Colonic mucosa (tissue), 4 donors: ENCODE measurements around the gene TRIM65. TPM values are rescaled to one million over a fixed set of nuclear protein-coding genes. Genes with fewer than 3 reads are reported as not detected.

Experiments
- DNase-seq: peaks from one replicate; pipeline ENCODE4 v3.0.0-alpha.2; 2020
- H3K27ac ChIP-seq: fragments of 200-600 bp; one replicate; pipeline ENCODE4 v1.8.0; 2021
- H3K27me3 ChIP-seq: fragments of 200-600 bp; one replicate; pipeline ENCODE4 v1.8.0; 2021
- H3K36me3 ChIP-seq: fragments of 200-600 bp; one replicate; pipeline ENCODE4 v1.8.0; 2021
- H3K4me1 ChIP-seq: fragments of 200-600 bp; one replicate; pipeline ENCODE4 v1.8.0; 2021; ENCODE audit warnings: mild to moderate bottlenecking
- H3K4me3 ChIP-seq: fragments of 200-600 bp; one replicate; pipeline ENCODE4 v1.8.0; 2021
- H3K9ac ChIP-seq, 2 donors: one replicate each; pipeline ENCODE4 v1.7.0; 2013; ENCODE audit warnings: control low read depth in 2 of 2, low read depth in 2 of 2, low read length in 2 of 2
- H3K9me3 ChIP-seq: fragments of 200-600 bp; one replicate; pipeline ENCODE4 v1.8.0; 2021
- intact Hi-C: fragments of 100-400 bp; cut with DNase I; formaldehyde crosslinking; loops from one replicate; pipeline ENCODE4 v1.14.1; 2022
- total RNA-seq, 2 donors: library from RNA; stranded (reverse); fragmentation: NEBNext Ultra II Directional in 1 of 2; extraction: Animal tissue kit (Norgen Biotek cat#: 25700) in 1 of 2; gene quantifications; one replicate each; pipeline ENCODE4 v1.2.1, GENCODE V29; 2021
- TF ChIP-seq, protein P1 (sequence below): fragments of 200-600 bp; IDR thresholded peaks from one replicate; pipeline ENCODE4 v1.8.0; 2022; ENCODE audit warnings: antibody characterized with exemption, mild to moderate bottlenecking
- donor health status: healthy.
- donor health status: DM: no; HTN: no; CAD: no.
- donor health status: DM: no; HTN: no; CAD: no.

Gene TRIM65
- total RNA-seq, 2 donors from 2014 or later = 14.5 to 26.0 TPM

DNA sequence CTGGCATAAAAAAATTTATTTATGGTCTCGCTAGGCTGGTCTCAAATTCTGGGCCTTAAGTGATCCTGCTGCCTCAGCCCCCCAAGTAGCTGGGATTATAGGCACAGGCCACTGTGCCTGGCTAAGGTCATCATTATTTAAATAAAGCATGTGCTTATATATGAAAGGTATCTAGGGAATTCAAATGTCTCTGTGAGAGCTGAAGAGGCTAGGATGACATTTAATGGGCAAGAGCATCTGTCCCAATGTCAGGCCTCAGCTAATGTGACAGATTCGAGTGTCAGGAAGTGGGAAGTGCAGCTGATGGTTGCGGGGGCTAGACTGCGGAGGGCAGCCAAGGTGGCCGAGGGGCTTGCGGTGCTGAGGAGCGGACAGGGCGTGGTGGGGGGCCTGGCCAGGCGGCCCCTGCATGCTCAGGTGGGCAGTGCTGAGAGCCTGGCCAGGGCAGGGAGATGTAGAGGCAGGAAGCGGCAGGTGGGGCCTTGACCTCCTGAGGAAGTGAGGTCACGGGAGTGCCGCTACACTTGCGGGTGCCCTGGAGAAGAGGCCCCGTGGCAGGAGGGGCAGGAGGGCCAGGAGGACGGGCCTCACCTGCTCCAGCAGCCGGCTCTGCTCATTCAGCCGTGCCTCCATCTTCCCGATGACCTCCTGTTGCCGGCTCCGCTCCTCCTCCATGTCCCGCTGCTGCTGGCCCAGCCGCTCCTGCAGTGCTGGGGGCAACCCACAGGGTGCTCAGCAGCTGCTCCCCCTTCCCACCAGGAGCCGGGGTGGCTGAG, 20.6 kb upstream of the TRIM65 start:
- TF ChIP-seq, protein P1, sequence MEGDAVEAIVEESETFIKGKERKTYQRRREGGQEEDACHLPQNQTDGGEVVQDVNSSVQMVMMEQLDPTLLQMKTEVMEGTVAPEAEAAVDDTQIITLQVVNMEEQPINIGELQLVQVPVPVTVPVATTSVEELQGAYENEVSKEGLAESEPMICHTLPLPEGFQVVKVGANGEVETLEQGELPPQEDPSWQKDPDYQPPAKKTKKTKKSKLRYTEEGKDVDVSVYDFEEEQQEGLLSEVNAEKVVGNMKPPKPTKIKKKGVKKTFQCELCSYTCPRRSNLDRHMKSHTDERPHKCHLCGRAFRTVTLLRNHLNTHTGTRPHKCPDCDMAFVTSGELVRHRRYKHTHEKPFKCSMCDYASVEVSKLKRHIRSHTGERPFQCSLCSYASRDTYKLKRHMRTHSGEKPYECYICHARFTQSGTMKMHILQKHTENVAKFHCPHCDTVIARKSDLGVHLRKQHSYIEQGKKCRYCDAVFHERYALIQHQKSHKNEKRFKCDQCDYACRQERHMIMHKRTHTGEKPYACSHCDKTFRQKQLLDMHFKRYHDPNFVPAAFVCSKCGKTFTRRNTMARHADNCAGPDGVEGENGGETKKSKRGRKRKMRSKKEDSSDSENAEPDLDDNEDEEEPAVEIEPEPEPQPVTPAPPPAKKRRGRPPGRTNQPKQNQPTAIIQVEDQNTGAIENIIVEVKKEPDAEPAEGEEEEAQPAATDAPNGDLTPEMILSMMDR = no peak
- Histone ChIP-seq H3K4me1 (no peaks in the 10 kb centered on the region), H3K27me3 (no peaks in the 10 kb centered on the region), H3K27ac (no peak overlapping the region), H3K36me3 (no peaks in the 10 kb centered on the region), H3K9me3 (no peaks in the 10 kb centered on the region), H3K9ac (no peak overlapping the region), H3K4me3 (no peak overlapping the region)
- intact Hi-C loops = no loop called here
- no peak for DNase-seq

DNA sequence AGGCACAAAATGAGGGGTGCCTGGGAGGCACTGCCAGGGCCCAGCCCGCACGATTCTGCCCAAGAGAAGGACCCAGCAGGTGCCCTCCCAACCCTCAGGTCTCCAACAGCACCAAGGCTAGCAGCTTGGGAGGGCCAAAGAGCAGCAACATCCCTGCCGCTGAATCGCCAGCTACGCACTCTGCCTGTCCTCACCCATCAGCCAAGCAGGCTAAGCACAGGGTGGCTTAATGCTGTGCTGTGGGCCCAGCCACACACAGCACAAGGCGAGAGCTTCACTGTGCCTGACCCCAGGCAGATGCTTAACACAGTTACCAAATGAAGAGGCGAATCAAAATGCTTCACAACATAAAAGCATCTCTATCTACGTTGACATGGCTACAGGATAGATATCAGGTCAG, 18.5 kb upstream of the TRIM65 start:
- Histone ChIP-seq H3K27ac (no peak overlapping the region), H3K9ac (no peak overlapping the region), H3K27me3 (no peaks in the 10 kb centered on the region), H3K4me1 (no peaks in the 10 kb centered on the region), H3K4me3 (no peak overlapping the region), H3K9me3 (no peaks in the 10 kb centered on the region), H3K36me3 (no peaks in the 10 kb centered on the region)
- TF ChIP-seq, protein P1 = no peak
- no peak for DNase-seq
- intact Hi-C loops = no loop called here

DNA sequence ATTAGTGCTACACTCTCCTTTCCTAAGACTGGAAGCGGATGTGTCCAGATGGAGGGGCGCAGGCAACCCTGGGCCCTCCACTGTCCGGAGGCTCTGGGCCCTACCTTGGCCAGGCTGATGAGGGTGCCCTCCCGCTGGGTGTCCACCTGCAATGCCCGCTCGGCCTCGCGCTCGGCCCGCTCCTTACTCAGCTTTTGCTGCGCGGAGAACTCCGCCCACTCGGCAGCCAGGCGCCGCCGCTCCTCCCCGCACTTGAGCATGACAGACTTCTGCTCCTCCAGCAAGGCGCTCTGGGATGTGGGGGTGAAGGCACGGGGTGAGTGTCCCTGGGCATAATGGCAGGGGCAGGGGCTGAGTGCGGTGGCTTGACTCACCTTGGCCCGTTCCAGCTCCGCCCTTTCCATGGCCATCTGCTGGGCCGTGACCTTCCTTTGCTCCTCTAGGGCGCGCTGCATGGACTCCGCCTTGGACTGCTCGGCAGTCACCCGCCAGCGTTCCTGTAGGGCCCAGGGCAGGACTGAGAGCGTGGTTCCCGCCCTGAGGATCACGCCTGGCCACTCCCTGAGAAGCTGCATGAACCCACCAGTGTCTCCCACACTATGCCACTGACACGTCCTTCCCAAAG, 18.0 kb upstream of the TRIM65 start:
- TF ChIP-seq, protein P1 = no peak
- Histone ChIP-seq H3K27ac (no peak overlapping the region), H3K9me3 (no peaks in the 10 kb centered on the region), H3K27me3 (no peaks in the 10 kb centered on the region), H3K36me3 (no peaks in the 10 kb centered on the region), H3K4me3 (no peak overlapping the region), H3K4me1 (no peaks in the 10 kb centered on the region), H3K9ac (no peak overlapping the region)
- intact Hi-C loops = no loop called here
- DNase-seq = no peak

DNA sequence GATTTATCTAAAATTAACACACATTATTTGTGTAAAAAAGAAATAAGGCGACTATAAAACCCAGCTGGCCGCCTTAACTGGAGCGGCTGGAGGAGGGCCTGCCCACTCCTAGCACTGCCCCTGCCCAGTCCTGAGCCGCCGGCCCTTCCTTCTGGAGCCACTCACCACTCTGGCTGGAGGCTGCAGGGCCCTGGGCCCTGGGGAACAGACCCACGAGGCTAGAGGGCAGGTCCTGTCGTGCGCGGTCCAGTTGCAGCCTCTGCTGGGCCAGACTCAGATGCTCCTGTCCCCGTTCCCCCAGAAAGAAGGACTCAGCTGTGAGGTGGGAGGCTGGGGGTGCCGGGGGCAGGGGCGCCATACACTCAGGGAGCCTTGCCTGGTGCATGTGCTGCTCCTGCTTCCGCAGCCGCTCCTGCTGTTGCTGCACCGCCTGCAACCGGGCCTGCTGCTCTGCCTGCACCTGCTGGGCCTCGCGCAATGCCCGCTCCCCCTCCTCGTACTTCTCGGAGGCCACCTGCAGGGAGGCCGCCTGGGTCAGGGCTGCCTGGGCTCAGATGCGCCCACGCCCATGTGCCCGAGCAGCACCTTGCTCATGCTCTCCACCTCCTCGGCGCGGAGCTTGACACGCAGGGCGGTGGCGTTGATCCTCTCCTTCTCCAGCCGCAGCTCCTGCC, 16.9 kb upstream of the TRIM65 start:
- intact Hi-C loops = no loop called here
- DNase-seq = no peak
- no peaks in the 10 kb centered on the region for H3K9me3 ChIP-seq

DNA sequence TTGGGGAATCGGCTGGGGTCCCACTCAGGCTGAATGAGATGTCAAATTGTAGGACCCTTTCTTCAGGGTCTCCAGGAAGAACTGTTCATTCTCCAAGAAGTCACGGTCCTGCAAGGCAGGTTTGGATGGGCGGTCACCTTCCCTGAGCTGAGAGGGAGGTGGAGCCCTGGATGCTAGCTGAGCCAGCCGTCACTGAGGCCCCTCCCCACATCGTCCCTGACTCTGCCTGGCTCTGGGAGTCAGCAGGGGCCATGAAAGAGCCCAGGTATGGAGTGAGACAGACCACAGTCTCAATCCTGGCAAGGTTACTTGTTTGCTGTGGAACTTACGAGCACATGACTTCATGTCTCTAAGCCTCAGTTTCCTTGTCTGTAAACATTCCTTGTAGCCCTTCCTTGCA, 13.9 kb upstream of the TRIM65 start:
- no peak for DNase-seq
- Histone ChIP-seq H3K9ac (no peak overlapping the region), H3K4me1 (no peaks in the 10 kb centered on the region), H3K4me3 (no peak overlapping the region), H3K27ac (no peak overlapping the region), H3K9me3 (no peaks in the 10 kb centered on the region), H3K27me3 (no peaks in the 10 kb centered on the region), H3K36me3 (no peaks in the 10 kb centered on the region)
- TF ChIP-seq, protein P1 = no peak
- intact Hi-C loops = no loop called here

More for the DNA sequence above, 16.9 kb upstream of the TRIM65 start:
- TF ChIP-seq, protein P1 = no peak
- H3K27ac ChIP-seq = no peak overlapping the region
- H3K9ac ChIP-seq = no peak overlapping the region
- no peaks in the 10 kb centered on the region for H3K27me3 ChIP-seq
- H3K4me1 ChIP-seq = no peaks in the 10 kb centered on the region
- H3K36me3 ChIP-seq = no peaks in the 10 kb centered on the region
- no peak overlapping the region for H3K4me3 ChIP-seq
